ENCODE data around the gene TNP1.

DNA sequence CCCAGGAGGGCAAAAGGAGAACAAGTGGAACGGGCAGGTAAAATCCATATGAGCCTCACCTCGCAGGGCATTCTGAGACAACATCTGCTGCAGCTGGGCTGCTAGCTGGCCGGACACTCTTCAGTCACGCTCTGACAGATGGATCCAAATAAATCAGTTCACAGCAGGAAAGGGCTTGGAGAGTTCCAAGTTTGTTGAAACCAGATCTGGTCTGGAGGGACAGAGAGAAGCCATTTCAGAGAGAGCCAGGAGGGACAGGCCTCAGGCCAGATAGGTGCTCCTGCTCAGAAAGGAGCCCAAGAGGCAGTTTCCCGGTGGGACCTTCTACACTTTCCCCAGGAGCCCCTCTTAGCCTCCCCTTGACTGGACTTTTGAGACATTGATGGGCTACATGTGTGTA is 28.2 kb upstream of the TNP1 start:
- no peak for TF ChIP-seq ZNF16 (tag by site-specific recombination; IDR thresholded peaks at IDR 0.05; ENCODE audit: low read depth)
- TF ChIP-seq GLI4 (tag by site-specific recombination; IDR thresholded peaks at IDR 0.05) = no peak
- TF ChIP-seq, protein P1, sequence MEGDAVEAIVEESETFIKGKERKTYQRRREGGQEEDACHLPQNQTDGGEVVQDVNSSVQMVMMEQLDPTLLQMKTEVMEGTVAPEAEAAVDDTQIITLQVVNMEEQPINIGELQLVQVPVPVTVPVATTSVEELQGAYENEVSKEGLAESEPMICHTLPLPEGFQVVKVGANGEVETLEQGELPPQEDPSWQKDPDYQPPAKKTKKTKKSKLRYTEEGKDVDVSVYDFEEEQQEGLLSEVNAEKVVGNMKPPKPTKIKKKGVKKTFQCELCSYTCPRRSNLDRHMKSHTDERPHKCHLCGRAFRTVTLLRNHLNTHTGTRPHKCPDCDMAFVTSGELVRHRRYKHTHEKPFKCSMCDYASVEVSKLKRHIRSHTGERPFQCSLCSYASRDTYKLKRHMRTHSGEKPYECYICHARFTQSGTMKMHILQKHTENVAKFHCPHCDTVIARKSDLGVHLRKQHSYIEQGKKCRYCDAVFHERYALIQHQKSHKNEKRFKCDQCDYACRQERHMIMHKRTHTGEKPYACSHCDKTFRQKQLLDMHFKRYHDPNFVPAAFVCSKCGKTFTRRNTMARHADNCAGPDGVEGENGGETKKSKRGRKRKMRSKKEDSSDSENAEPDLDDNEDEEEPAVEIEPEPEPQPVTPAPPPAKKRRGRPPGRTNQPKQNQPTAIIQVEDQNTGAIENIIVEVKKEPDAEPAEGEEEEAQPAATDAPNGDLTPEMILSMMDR (tag by site-specific recombination; IDR thresholded peaks at IDR 0.05) = no peak
- TF ChIP-seq ZFP37 (tag by site-specific recombination; IDR thresholded peaks at IDR 0.05) = no peak
- TF ChIP-seq, protein P2, sequence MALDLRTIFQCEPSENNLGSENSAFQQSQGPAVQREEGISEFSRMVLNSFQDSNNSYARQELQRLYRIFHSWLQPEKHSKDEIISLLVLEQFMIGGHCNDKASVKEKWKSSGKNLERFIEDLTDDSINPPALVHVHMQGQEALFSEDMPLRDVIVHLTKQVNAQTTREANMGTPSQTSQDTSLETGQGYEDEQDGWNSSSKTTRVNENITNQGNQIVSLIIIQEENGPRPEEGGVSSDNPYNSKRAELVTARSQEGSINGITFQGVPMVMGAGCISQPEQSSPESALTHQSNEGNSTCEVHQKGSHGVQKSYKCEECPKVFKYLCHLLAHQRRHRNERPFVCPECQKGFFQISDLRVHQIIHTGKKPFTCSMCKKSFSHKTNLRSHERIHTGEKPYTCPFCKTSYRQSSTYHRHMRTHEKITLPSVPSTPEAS (tag by site-specific recombination; IDR thresholded peaks at IDR 0.05) = no peak
- TF ChIP-seq ZEB2 (tag by site-specific recombination; IDR thresholded peaks at IDR 0.05) = no peak
- TF ChIP-seq YY1 (tag by site-specific recombination; IDR thresholded peaks at IDR 0.05) = no peak
- no peak for TF ChIP-seq ZNF391 (tag by site-specific recombination; IDR thresholded peaks at IDR 0.05; ENCODE audit: borderline replicate concordance, low read depth)
- TF ChIP-seq, protein P3, sequence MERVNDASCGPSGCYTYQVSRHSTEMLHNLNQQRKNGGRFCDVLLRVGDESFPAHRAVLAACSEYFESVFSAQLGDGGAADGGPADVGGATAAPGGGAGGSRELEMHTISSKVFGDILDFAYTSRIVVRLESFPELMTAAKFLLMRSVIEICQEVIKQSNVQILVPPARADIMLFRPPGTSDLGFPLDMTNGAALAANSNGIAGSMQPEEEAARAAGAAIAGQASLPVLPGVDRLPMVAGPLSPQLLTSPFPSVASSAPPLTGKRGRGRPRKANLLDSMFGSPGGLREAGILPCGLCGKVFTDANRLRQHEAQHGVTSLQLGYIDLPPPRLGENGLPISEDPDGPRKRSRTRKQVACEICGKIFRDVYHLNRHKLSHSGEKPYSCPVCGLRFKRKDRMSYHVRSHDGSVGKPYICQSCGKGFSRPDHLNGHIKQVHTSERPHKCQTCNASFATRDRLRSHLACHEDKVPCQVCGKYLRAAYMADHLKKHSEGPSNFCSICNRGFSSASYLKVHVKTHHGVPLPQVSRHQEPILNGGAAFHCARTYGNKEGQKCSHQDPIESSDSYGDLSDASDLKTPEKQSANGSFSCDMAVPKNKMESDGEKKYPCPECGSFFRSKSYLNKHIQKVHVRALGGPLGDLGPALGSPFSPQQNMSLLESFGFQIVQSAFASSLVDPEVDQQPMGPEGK (tag by site-specific recombination; IDR thresholded peaks at IDR 0.05) = no peak
- no peak for TF ChIP-seq ZBTB21 (tag by site-specific recombination; IDR thresholded peaks at IDR 0.05)
- TF ChIP-seq ZNF2 (tag by site-specific recombination; IDR thresholded peaks at IDR 0.05) = no peak

Data from HEK293 (cell line).